Measurements from ENCODE around the gene HOXA4.

The HOXA4 gene

GRCh38 chr7:27158436-27159265 lies 28.1 kb upstream of the HOXA4 start:
- no peak for DNase-seq (ENCODE audit: low read depth)

GRCh38 chr7:27157702-27158431 lies 27.3 kb upstream of the HOXA4 start:
- no peak for DNase-seq (ENCODE audit: low read depth)

- no peak for DNase-seq (ENCODE audit: low read depth)
Measured at GRCh38 chr7:27156916-27157701, 26.6 kb upstream of the HOXA4 start.

- DNase-seq (ENCODE audit: low read depth) = no peak
Measured at GRCh38 chr7:27156508-27156898, 25.9 kb upstream of the HOXA4 start, which contains the start of gene HOXA7. Gene HOXA7, minus strand, starts transcription at chr7:27156675. Its CDS starts 130 bp downstream, at chr7:27156545.

- no peak for DNase-seq (ENCODE audit: low read depth)
Measured at GRCh38 chr7:27155816-27156507, 25.4 kb upstream of the HOXA4 start.

- no peak for DNase-seq (ENCODE audit: low read depth)
Measured at GRCh38 chr7:27154901-27155815, 24.6 kb upstream of the HOXA4 start.

GRCh38 chr7:27154369-27154768 lies 23.8 kb upstream of the HOXA4 start:
- no peak for DNase-seq (ENCODE audit: low read depth)

GRCh38 chr7:27153526-27153925 lies 23.0 kb upstream of the HOXA4 start:
- no peak for DNase-seq (ENCODE audit: low read depth)

GRCh38 chr7:27152816-27153442 lies 22.4 kb upstream of the HOXA4 start:
- DNase-seq (ENCODE audit: low read depth) = no peak

GRCh38 chr7:27151931-27152815 lies 21.6 kb upstream of the HOXA4 start, which contains the start of gene HOXA3:
Gene HOXA3, minus strand, starts transcription at chr7:27152583. Its CDS starts 41,943 bp downstream, at chr7:27110640.
- DNase-seq (ENCODE audit: low read depth) = no peak

GRCh38 chr7:27151341-27151930 lies 20.9 kb upstream of the HOXA4 start:
- DNase-seq (ENCODE audit: low read depth) = no peak

- DNase-seq (ENCODE audit: low read depth) = peak; percentile 34
Measured at GRCh38 chr7:27150568-27151340, 20.2 kb upstream of the HOXA4 start.

- no peak for DNase-seq (ENCODE audit: low read depth)
Measured at GRCh38 chr7:27149842-27150567, 19.4 kb upstream of the HOXA4 start.

- DNase-seq (ENCODE audit: low read depth) = no peak
Measured at GRCh38 chr7:27148756-27149641, 18.4 kb upstream of the HOXA4 start.

GRCh38 chr7:27148031-27148755 lies 17.6 kb upstream of the HOXA4 start:
- no peak for DNase-seq (ENCODE audit: low read depth)

Measured in activated T-helper 1 cell treated with Interleukin-2 at 50 U/mL for 16 hours (primary cell).